ENCODE results near the gene SHLD2. TPM values are rescaled to one million over a fixed set of nuclear protein-coding genes. Genes with fewer than 3 reads are reported as not detected.

Gene SHLD2, protein sequence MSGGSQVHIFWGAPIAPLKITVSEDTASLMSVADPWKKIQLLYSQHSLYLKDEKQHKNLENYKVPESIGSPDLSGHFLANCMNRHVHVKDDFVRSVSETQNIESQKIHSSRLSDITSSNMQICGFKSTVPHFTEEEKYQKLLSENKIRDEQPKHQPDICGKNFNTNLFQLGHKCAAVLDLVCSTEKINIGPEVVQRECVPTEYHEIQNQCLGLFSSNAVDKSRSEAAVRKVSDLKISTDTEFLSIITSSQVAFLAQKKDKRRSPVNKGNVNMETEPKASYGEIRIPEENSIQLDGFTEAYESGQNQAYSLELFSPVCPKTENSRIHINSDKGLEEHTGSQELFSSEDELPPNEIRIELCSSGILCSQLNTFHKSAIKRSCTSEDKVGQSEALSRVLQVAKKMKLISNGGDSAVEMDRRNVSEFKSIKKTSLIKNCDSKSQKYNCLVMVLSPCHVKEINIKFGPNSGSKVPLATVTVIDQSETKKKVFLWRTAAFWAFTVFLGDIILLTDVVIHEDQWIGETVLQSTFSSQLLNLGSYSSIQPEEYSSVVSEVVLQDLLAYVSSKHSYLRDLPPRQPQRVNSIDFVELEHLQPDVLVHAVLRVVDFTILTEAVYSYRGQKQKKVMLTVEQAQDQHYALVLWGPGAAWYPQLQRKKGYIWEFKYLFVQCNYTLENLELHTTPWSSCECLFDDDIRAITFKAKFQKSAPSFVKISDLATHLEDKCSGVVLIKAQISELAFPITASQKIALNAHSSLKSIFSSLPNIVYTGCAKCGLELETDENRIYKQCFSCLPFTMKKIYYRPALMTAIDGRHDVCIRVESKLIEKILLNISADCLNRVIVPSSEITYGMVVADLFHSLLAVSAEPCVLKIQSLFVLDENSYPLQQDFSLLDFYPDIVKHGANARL
- total RNA-seq (2022; extraction: Qiagen RNA extraction; ENCODE audit: low read depth): 23.5 to 27.3 TPM (median 24.9 TPM) in 5 replicates

GRCh38 chr10:87094373-87095235, at the start of gene SHLD2, which contains the start of gene GLUD1:
Gene SHLD2, plus strand, starts transcription at chr10:87095206. Its CDS starts 56,149 bp downstream, at chr10:87151355.
Gene GLUD1, minus strand, starts transcription at chr10:87094843. Its CDS starts 74 bp downstream, at chr10:87094769.

GRCh38 chr10:87225148-87225547, 130.1 kb downstream of the SHLD2 start, which contains the start of gene NUTM2A:
Gene NUTM2A, plus strand, starts transcription at chr10:87225448. Its CDS starts 383 bp downstream, at chr10:87225831.

Other genes with a start within 250 kb of the SHLD2 start
- 0.51 to 1.1 TPM (median 0.94 TPM) in 5 replicates for gene MMRN2, start 137.6 kb upstream of the SHLD2 start, total RNA-seq (2022; extraction: Qiagen RNA extraction; ENCODE audit: low read depth)
- 8.7 to 13.7 TPM (median 12.7 TPM) in 5 replicates for gene SNCG, start 136.6 kb upstream of the SHLD2 start, total RNA-seq (2022; extraction: Qiagen RNA extraction; ENCODE audit: low read depth)
- 0.16 to 0.49 TPM in 2 of 5 replicates, not detected in the others for gene ADIRF, start 126.7 kb upstream of the SHLD2 start, total RNA-seq (2022; extraction: Qiagen RNA extraction; ENCODE audit: low read depth)
- gene FAM25A, start 74.9 kb upstream of the SHLD2 start, total RNA-seq (2022; extraction: Qiagen RNA extraction; ENCODE audit: low read depth): 1.1 TPM in 1 of 5 replicates, not detected in the others
- gene GLUD1, start 363 bp upstream of the SHLD2 start, total RNA-seq (2022; extraction: Qiagen RNA extraction; ENCODE audit: low read depth): 90.0 to 104 TPM (median 97.6 TPM) in 5 replicates
- gene NUTM2A, start 130.2 kb downstream of the SHLD2 start, total RNA-seq (2022; extraction: Qiagen RNA extraction; ENCODE audit: low read depth): 0.07 to 0.16 TPM (median 0.10 TPM) in 4 of 5 replicates, not detected in the other